ENCODE measurements around the gene IYD. TPM values are rescaled to one million over a fixed set of nuclear protein-coding genes. Genes with fewer than 3 reads are reported as not detected.

Gene IYD
- total RNA-seq, 1 experiment from 2014 or later = not detected

DNA sequence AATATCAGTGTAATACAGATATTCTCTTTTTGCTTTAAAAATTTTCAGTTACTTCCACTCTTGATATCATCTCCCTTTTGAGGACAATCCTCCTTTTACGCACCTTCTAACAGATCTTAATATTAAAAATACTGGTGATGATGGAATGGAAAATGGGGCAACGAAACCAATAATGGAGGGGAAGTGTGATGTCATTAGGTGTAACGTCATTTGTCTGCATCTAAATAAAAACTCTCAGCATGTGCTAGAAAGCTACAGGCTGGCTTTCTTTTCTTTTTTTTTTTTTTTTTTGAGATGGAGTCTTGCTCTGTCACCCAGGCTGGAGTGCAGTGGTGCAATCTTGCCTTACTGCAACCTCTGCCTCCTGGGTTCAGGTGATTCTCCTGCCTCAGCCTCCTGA is 66.5 kb downstream of the IYD start:
- no peak overlapping the region for H2BK5ac ChIP-seq (ENCODE audit: insufficient read length, low read length)
- H3K18ac ChIP-seq (ENCODE audit: insufficient read length, low read depth, low read length) = no peak overlapping the region
- H4K8ac ChIP-seq (replicated peaks; ENCODE audit: insufficient read length, low read depth, low read length) = no peak overlapping the region
- H3K79me2 ChIP-seq (ENCODE audit: insufficient read depth, low read length) = no peaks in the 10 kb centered on the region
- H3K79me1 ChIP-seq (ENCODE audit: insufficient read depth, low read depth, low read length, poor library complexity, severe bottlenecking) = no peaks in the 10 kb centered on the region
- H3K9ac ChIP-seq (ENCODE audit: extremely low read depth, insufficient read length, low read length) = no peak overlapping the region
- peaks cover 5% of the 10 kb centered on the region for H3K27me3 Mint-ChIP-seq (ENCODE audit: low read depth)
- no peak overlapping the region for H2BK120ac ChIP-seq (ENCODE audit: low read depth, low read length, poor library complexity, severe bottlenecking)
- no peak for DNase-seq
- no peaks in the 10 kb centered on the region; a peak in 2 of 5 replicates for H3K9me3 Mint-ChIP-seq
- no peak overlapping the region for H3K23ac ChIP-seq (ENCODE audit: insufficient read length, low read depth, low read length)
- H3K36me3 Mint-ChIP-seq (ENCODE audit: insufficient read depth in 1 of 3, low read depth in 3 of 3) = no peaks in the 10 kb centered on the region; a peak in 1 of 7 replicates
- no peaks in the 10 kb centered on the region for H3K9me3 ChIP-seq (ENCODE audit: control insufficient read depth, low read depth, low read length)
- no peak overlapping the region for H2BK12ac ChIP-seq (ENCODE audit: insufficient read length, low read depth, low read length)
- no peaks in the 10 kb centered on the region for H3K27me3 ChIP-seq (ENCODE audit: insufficient read depth, low read length)
- WGBS (ENCODE audit: extremely low coverage, insufficient read length, low lambda C conversion rate) = no CpG with 5 or more reads among the region's 3 CpGs
- no peaks in the 10 kb centered on the region for H3K23me2 ChIP-seq (ENCODE audit: insufficient read length, low read depth, low read length, poor library complexity, severe bottlenecking)
- H2AK5ac ChIP-seq (ENCODE audit: insufficient read length, low read length) = no peak overlapping the region
- H3K4ac ChIP-seq (ENCODE audit: low read depth, low read length) = no peak overlapping the region
- no peak overlapping the region for H3K56ac ChIP-seq (ENCODE audit: insufficient read length, low read depth, low read length)
- H3T11ph ChIP-seq (ENCODE audit: low read length) = no peak overlapping the region
- H3K4me1 Mint-ChIP-seq = no peaks in the 10 kb centered on the region; a peak in 1 of 4 replicates
- H2BK20ac ChIP-seq (ENCODE audit: low read depth, low read length, poor library complexity, severe bottlenecking) = no peak overlapping the region
- no peak overlapping the region for H3K27ac Mint-ChIP-seq
- no peak overlapping the region for H4K91ac ChIP-seq (ENCODE audit: insufficient read length, low read depth, low read length)
- no peak overlapping the region for H2AFZ ChIP-seq (ENCODE audit: low read length)
- H4K5ac ChIP-seq (ENCODE audit: insufficient read length, low read depth, low read length) = no peak overlapping the region
- TF ChIP-seq CTCF (conservative IDR thresholded peaks at IDR 0.05) = no peak
- no peak overlapping the region for H3K4me2 ChIP-seq (ENCODE audit: insufficient read depth, insufficient read length, low read length)
- no peaks in the 10 kb centered on the region for H3K4me1 ChIP-seq (ENCODE audit: insufficient read depth, low read length)
- no peaks in the 10 kb centered on the region for H4K20me1 ChIP-seq (ENCODE audit: control insufficient read depth, insufficient read depth, insufficient read length)
- H3K4me3 Mint-ChIP-seq = no peak overlapping the region
- no peak overlapping the region for H3K14ac ChIP-seq (ENCODE audit: insufficient read depth, low read length)
- no peak overlapping the region for H2BK15ac ChIP-seq (ENCODE audit: low read depth, low read length)
- no peak overlapping the region for H3K27ac ChIP-seq (ENCODE audit: insufficient read length, low read depth, low read length)
